ENCODE data around the gene SLC15A5.

Gene SLC15A5

GRCh38 chr12:16246264-16246663 lies 31.2 kb downstream of the SLC15A5 start:
- DNase-seq (ENCODE audit: low read depth, low spot score): no peak
- in situ Hi-C loops (cut with HindIII; ENCODE audit: low sequenced_read_pairs): no loop called here
- TF ChIP-seq CTCF (IDR thresholded peaks at IDR 0.05; ENCODE audit: low read depth, low read length): no peak
- no peak overlapping the region for H3K4me3 ChIP-seq (ENCODE audit: low read depth, low read length)

DNA sequence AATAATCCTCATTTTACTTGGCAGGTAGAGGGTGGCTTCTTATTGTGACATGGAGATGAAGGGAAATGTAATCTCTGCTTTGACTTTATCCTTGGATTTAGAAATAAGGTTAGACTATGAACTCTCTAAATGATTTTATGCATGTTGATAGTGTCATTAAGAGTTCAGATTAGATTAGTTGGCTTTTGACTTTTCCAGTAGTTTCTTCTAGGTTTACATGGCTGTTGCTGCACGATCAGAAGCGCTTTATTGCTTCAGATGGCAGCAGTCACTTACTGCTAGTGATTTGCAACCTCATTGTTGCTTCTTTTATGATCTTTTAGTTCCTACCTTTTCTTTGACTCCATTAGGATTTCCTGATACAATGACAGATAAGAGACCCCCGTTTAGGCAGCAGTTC lies 32.3 kb downstream of the SLC15A5 start:
- in situ Hi-C loops (cut with HindIII; ENCODE audit: low sequenced_read_pairs): no loop called here
- DNase-seq (ENCODE audit: low read depth, low spot score): no peak
- no peak overlapping the region for H3K4me3 ChIP-seq (ENCODE audit: low read depth, low read length)
- TF ChIP-seq CTCF (IDR thresholded peaks at IDR 0.05; ENCODE audit: low read depth, low read length): no peak

- DNase-seq (ENCODE audit: low read depth, low spot score): no peak
- in situ Hi-C loops (cut with HindIII; ENCODE audit: low sequenced_read_pairs): no loop called here
- no peak for TF ChIP-seq CTCF (IDR thresholded peaks at IDR 0.05; ENCODE audit: low read depth, low read length)
- H3K4me3 ChIP-seq (ENCODE audit: low read depth, low read length): no peak overlapping the region
These were observed 33.7 kb downstream of the SLC15A5 start for GRCh38 chr12:16243487-16244412.

DNA sequence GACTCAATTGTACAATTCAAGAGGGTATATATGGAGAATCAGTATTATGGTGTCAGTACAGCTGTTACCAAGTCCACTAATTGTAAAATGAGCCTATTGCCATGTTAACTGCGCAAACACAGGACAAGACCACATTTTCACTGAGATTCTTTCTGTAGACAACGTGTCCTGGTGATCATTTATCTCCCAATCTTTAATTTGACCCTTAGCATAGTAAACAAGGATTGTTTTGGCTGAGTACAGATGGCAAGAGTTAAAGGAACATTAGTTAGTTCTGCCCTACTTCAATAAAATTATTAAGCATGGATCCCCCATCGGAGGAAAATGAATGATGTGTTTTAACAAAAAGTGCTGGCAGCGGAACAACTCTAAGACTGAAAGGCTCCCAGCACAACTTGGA lies 36.1 kb downstream of the SLC15A5 start:
- no peak overlapping the region for H3K4me3 ChIP-seq (ENCODE audit: low read depth, low read length)
- in situ Hi-C loops (cut with HindIII; ENCODE audit: low sequenced_read_pairs): no loop called here
- DNase-seq (ENCODE audit: low read depth, low spot score): no peak
- no peak for TF ChIP-seq CTCF (IDR thresholded peaks at IDR 0.05; ENCODE audit: low read depth, low read length)

DNA sequence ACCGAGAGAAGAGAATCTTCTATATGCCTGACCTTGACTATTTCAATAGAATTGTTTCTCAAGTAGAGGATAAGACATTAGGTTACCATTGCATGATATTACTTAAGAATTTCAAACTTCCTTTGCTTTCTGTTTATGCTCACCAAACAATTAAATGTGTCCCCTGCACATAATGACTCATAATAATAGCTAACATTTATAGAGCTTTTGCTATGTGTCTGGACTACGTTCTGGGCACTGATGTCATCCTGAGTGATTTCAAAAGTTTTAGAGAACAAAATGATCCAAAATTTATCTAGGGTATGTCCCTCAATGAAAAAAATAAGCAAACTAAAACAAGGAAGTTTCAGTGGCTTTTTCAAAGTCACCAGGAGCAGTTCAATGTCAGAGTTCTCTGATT lies 38.8 kb downstream of the SLC15A5 start:
- in situ Hi-C loops (cut with HindIII; ENCODE audit: low sequenced_read_pairs): no loop called here
- no peak for DNase-seq (ENCODE audit: low read depth, low spot score)
- H3K4me3 ChIP-seq (ENCODE audit: low read depth, low read length): no peak overlapping the region
- TF ChIP-seq CTCF (IDR thresholded peaks at IDR 0.05; ENCODE audit: low read depth, low read length): no peak

DNA sequence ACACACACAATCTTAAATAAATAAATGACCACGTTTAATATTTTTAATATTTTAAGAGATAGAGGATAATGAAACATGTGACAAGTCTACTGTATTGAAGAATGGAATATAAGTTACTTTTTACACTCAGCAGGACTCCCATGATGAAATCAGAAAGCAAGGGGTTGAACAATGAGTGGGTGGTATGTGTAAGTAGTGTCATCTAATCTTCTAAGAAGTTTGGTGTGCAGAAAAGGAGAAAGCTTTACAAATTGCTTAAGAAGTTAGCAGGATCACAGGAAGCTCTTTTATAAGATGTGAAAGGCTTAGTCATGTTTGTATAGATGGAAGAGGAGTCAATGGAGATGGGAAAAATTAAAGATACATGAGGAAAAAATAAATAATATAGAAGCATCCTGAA lies 47.8 kb downstream of the SLC15A5 start:
- in situ Hi-C loops (cut with HindIII; ENCODE audit: low sequenced_read_pairs): no loop called here
- no peak overlapping the region for H3K4me3 ChIP-seq (ENCODE audit: low read depth, low read length)
- no peak for DNase-seq (ENCODE audit: low read depth, low spot score)
- no peak for TF ChIP-seq CTCF (IDR thresholded peaks at IDR 0.05; ENCODE audit: low read depth, low read length)

All from astrocyte of the spinal cord (primary cell).